PC-9 (cell line): Measurements from ENCODE around the gene LRP1.

Source experiments
- EZH2 ChIP-seq: fragments of 200-600 bp; sonication (generic); IDR thresholded peaks from 2 replicates; pipeline ENCODE4 v1.8.0; 2017; ENCODE audit warnings: antibody characterized with exemption, low read depth
- TF ChIP-seq, protein P1 (sequence below): fragments of 200-600 bp; sonication (generic); conservative IDR thresholded peaks from 2 replicates; pipeline ENCODE4 v1.6.1; 2017; ENCODE audit warnings: mixed run types, antibody characterized with exemption, mild to moderate bottlenecking, moderate library complexity

DNA sequence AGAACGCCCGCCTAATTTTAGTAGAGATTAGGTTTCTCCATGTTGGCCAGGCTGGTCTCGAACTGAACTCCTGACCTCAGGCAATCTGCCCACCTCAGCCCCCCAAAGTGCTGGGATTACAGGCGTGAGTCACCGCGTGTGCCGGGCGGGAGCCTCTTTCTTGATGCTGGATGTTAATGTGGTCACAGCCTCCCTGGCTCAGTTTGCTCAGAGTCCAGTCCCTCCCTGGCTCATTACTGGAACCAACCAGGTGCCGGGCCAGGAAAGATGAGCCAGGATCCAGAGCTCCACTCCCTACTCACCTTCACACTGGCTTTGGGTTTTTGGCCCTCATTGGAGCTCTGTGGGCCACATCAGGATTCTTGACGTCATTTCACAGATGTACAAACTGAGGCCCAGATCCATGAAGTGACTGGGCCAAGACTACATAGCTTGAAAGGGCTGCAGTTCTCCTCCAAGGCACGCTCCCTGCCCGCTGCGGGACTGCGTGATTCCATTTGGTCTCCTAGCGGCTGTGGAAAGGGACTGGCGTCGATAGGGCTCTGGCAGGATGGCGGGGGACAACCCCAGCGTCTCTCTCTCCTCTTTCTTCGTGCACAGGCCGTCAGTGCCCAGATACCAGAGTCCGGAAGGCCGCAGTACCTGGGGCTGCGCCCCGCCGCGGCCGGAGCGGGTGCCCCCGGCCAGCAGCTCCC, 96.1 kb downstream of the LRP1 start:
- TF ChIP-seq, protein P1, sequence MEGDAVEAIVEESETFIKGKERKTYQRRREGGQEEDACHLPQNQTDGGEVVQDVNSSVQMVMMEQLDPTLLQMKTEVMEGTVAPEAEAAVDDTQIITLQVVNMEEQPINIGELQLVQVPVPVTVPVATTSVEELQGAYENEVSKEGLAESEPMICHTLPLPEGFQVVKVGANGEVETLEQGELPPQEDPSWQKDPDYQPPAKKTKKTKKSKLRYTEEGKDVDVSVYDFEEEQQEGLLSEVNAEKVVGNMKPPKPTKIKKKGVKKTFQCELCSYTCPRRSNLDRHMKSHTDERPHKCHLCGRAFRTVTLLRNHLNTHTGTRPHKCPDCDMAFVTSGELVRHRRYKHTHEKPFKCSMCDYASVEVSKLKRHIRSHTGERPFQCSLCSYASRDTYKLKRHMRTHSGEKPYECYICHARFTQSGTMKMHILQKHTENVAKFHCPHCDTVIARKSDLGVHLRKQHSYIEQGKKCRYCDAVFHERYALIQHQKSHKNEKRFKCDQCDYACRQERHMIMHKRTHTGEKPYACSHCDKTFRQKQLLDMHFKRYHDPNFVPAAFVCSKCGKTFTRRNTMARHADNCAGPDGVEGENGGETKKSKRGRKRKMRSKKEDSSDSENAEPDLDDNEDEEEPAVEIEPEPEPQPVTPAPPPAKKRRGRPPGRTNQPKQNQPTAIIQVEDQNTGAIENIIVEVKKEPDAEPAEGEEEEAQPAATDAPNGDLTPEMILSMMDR: no peak
- TF ChIP-seq EZH2: no peak
